ENCODE results near the gene MRPL39.

DNA sequence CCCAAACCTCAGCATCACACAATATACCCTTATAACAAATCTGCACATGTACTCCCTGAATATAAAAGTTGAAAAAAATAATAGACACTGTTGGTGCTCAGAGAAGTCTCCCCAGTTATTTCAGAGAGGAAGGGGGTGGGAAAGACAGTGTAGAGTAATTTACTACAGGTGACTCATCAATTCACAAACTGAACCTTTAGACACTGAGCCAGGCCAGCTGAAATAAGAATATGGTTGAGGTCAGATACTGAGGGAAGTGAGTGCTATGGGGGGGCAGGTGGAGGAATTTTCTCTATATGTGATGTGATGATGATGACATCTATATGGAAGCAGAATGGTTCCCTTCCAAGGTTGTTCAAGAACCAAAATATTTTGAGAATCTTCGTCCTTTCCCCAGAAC lies 50.1 kb downstream of the MRPL39 start:
- TF ChIP-seq, protein P1, sequence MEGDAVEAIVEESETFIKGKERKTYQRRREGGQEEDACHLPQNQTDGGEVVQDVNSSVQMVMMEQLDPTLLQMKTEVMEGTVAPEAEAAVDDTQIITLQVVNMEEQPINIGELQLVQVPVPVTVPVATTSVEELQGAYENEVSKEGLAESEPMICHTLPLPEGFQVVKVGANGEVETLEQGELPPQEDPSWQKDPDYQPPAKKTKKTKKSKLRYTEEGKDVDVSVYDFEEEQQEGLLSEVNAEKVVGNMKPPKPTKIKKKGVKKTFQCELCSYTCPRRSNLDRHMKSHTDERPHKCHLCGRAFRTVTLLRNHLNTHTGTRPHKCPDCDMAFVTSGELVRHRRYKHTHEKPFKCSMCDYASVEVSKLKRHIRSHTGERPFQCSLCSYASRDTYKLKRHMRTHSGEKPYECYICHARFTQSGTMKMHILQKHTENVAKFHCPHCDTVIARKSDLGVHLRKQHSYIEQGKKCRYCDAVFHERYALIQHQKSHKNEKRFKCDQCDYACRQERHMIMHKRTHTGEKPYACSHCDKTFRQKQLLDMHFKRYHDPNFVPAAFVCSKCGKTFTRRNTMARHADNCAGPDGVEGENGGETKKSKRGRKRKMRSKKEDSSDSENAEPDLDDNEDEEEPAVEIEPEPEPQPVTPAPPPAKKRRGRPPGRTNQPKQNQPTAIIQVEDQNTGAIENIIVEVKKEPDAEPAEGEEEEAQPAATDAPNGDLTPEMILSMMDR (IDR thresholded peaks at IDR 0.05), result no peak
- TF ChIP-seq POLR2A (IDR thresholded peaks at IDR 0.05), result no peak
